ENCODE measurements around the gene LSM14A.

Gene LSM14A

DNA sequence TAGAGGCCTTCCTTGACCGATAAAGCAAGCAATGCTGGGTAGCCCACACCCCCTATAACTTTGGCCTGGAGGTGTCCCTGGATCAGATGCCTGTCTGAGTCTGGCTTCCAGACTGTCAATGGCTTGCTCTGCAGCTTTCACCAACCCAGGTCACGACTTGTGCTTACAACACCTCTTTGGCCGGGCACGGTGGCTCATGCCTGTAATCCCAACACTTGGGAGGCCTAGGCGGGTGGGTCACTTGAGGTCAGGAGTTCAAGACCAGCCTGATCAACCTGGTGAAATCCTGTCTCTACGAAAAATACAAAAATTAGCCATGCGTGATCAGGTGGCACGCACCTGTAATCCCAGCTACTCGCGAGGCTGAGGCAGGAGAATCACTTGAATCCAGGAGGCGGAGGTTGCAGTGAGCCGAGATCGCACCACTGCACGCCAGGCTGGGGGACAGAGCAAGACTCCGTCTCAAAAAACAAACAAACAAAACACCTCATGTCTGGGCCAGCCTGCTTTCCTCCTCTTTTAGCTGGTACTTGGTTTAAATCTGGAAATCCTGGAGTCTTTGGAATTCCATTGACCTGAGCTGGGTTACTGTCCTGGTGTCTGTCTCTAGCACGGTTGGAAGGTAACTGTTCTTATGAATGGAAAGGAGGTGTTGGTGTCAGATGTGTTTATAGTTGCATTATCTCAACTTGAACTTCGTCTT is 71.7 kb downstream of the LSM14A start:
- ChIA-PET CTCF (interaction anchor here (0.6 to 2.5 kb wide), 12 partner anchors 22 to 186 kb away, joined by 3 to 12 read pairs (median 4); no protein-coding TSS in a partner anchor), POLR2A (interaction anchor here (0.5 to 1.1 kb wide), 2 partner anchors 8 to 34 kb away, joined by 3 read pairs; no protein-coding TSS in a partner anchor)
- no peak for TF ChIP-seq ZNF155 (tag by site-specific recombination; IDR thresholded peaks at IDR 0.05)
- no peak for TF ChIP-seq ZNF677 (tag by site-specific recombination; IDR thresholded peaks at IDR 0.05)
- TF ChIP-seq ZFP37 (tag by site-specific recombination; IDR thresholded peaks at IDR 0.05): no peak
- peak; percentile 18 for TF ChIP-seq ZBTB26 (tag by site-specific recombination; optimal IDR thresholded peaks at IDR 0.05)
- TF ChIP-seq ZSCAN4 (tag by site-specific recombination; IDR thresholded peaks at IDR 0.05): no peak
- no peak for TF ChIP-seq ZNF548 (tag by site-specific recombination; IDR thresholded peaks at IDR 0.05)
- TF ChIP-seq PRDM6 (tag by site-specific recombination; IDR thresholded peaks at IDR 0.05): no peak
- TF ChIP-seq ZNF121 (tag by site-specific recombination; IDR thresholded peaks at IDR 0.05): no peak
- TF ChIP-seq, protein P1, sequence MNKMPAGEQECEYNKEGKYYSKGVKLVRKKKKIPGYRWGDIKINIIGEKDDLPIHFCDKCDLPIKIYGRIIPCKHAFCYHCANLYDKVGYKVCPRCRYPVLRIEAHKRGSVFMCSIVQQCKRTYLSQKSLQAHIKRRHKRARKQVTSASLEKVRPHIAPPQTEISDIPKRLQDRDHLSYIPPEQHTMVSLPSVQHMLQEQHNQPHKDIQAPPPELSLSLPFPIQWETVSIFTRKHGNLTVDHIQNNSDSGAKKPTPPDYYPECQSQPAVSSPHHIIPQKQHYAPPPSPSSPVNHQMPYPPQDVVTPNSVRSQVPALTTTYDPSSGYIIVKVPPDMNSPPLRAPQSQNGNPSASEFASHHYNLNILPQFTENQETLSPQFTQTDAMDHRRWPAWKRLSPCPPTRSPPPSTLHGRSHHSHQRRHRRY (tag by site-specific recombination; IDR thresholded peaks at IDR 0.05): no peak
- no peak for TF ChIP-seq HOXC10 (CRISPR knock-in tag; IDR thresholded peaks at IDR 0.05)
- TF ChIP-seq PRDM1 (tag by site-specific recombination; IDR thresholded peaks at IDR 0.05): no peak
- no peak for TF ChIP-seq ZNF529 (tag by site-specific recombination; IDR thresholded peaks at IDR 0.05; ENCODE audit: insufficient replicate concordance)
- peak; percentile 59; the same call in 1 of the 2 replicates for TF ChIP-seq ZNF473 (tag by site-specific recombination; IDR thresholded peaks at IDR 0.05)
- no peak for TF ChIP-seq ZNF560 (tag by site-specific recombination; IDR thresholded peaks at IDR 0.05; ENCODE audit: borderline replicate concordance)
- TF ChIP-seq IKZF3 (tag by site-specific recombination; IDR thresholded peaks at IDR 0.05): no peak
- TF ChIP-seq ZNF768 (tag by site-specific recombination; IDR thresholded peaks at IDR 0.05): no peak
- no peak for TF ChIP-seq ZNF623 (tag by site-specific recombination; IDR thresholded peaks at IDR 0.05)
- TF ChIP-seq ZNF266 (tag by site-specific recombination; IDR thresholded peaks at IDR 0.05; ENCODE audit: low read depth): no peak
- no peak for TF ChIP-seq ZBTB20 (tag by site-specific recombination; IDR thresholded peaks at IDR 0.05)
- TF ChIP-seq ZNF16 (tag by site-specific recombination; IDR thresholded peaks at IDR 0.05; ENCODE audit: low read depth): no peak
- TF ChIP-seq ZBTB48 (tag by site-specific recombination; IDR thresholded peaks at IDR 0.05): no peak
- TF ChIP-seq ZBTB1 (tag by site-specific recombination; IDR thresholded peaks at IDR 0.05): no peak
- no peak for TF ChIP-seq MYNN (tag by site-specific recombination; IDR thresholded peaks at IDR 0.05; ENCODE audit: borderline replicate concordance)
- TF ChIP-seq ZNF518A (tag by site-specific recombination; conservative IDR thresholded peaks at IDR 0.05; ENCODE audit: low read depth): no peak
- TF ChIP-seq ZFP3 (tag by site-specific recombination; IDR thresholded peaks at IDR 0.05; ENCODE audit: low read depth): no peak
- no peak for TF ChIP-seq ZNF621 (tag by site-specific recombination; IDR thresholded peaks at IDR 0.05)
- TF ChIP-seq ZNF37A (tag by site-specific recombination; IDR thresholded peaks at IDR 0.05): no peak

More for the DNA sequence above, 71.7 kb downstream of the LSM14A start:
- H3K9me3 ChIP-seq (ENCODE audit: control insufficient read depth, insufficient read depth, low read depth, low read length): no peaks in the 10 kb centered on the region
- H3K4me1 ChIP-seq (ENCODE audit: control insufficient read depth, insufficient read depth, low read length): peaks cover 16% of the 10 kb centered on the region
- no peak overlapping the region for H3K27ac ChIP-seq (ENCODE audit: extremely low read depth, low read depth, low read length)
- H3K4me3 ChIP-seq (ENCODE audit: low read depth, low read length): no peak overlapping the region
- H3K36me3 ChIP-seq (ENCODE audit: control insufficient read depth in 2 of 2, insufficient read depth in 1 of 2, low read length in 2 of 2): peaks cover 0 to 22% of the 10 kb centered on the region in 2 experiments; a peak in 2 of 3 replicates
